BLaER1 treated with 17β-estradiol and CSF1 and Interleukin-3, amounts not matched to agents 10 nM and 100 nM (cell line): ENCODE measurements around the gene LGR4.
"Not testable (repeated sequence)": the region's sequence is repeated elsewhere in the genome, so short reads cannot be mapped to it uniquely, and the experiment has no call there.

Experiments
- H3K27ac ChIP-seq, 11 experiments: shearing (Covaris generic); formaldehyde crosslinking; 2 replicates each; pipeline ENCODE4 v1.8.1; 2022
- H3K27me3 ChIP-seq, 11 experiments: shearing (Covaris generic); formaldehyde crosslinking; 2 replicates each; pipeline ENCODE4 v1.8.1; 2022
- H3K36me3 ChIP-seq, 11 experiments: shearing (Covaris generic); formaldehyde crosslinking; 2 replicates each; pipeline ENCODE4 v1.8.1; 2022
- H3K4me1 ChIP-seq, 10 experiments: shearing (Covaris generic); formaldehyde crosslinking; 2 replicates each; pipeline ENCODE4 v1.8.1; 2022
- H3K4me2 ChIP-seq, 11 experiments: shearing (Covaris generic); formaldehyde crosslinking; 2 replicates each; pipeline ENCODE4 v1.8.1; 2022
- H3K4me3 ChIP-seq, 10 experiments: shearing (Covaris generic); formaldehyde crosslinking; 2 replicates each; pipeline ENCODE4 v1.8.1; 2022
- H3K9ac ChIP-seq, 11 experiments: shearing (Covaris generic); formaldehyde crosslinking; 2 replicates each; pipeline ENCODE4 v1.8.1; 2022
- H3K9me3 ChIP-seq, 11 experiments: shearing (Covaris generic); formaldehyde crosslinking; replicated peaks in 1 of 11; 2 replicates each; pipeline ENCODE4 v1.8.1; 2022
- H4K20me1 ChIP-seq, 11 experiments: shearing (Covaris generic); formaldehyde crosslinking; 2 replicates each; pipeline ENCODE4 v1.8.1; 2022
- Cebpa-rat ChIP-seq, 11 experiments: shearing (Covaris generic); IDR thresholded peaks; 2 replicates each; pipeline ENCODE4 v1.8.1; 2022

The LGR4 gene

GRCh38 chr11:27349919-27350318, 122.7 kb downstream of the LGR4 start:
- Histone ChIP-seq H3K4me3 (no peak overlapping the region), H3K27ac (no peak overlapping the region), H3K27me3 (no peaks in the 10 kb centered on the region), H3K9ac (no peak overlapping the region), H4K20me1 (no peaks in the 10 kb centered on the region), H3K36me3 (peaks cover 2 to 21% (median 11%) of the 10 kb centered on the region in 11 experiments; a peak in 14 of 22 replicates), H3K4me2 (no peak overlapping the region), H3K4me1 (peaks cover 0 to 9% (median 7%) of the 10 kb centered on the region in 10 experiments; a peak in 13 of 20 replicates), H3K9me3 (no peaks in the 10 kb centered on the region)
- TF ChIP-seq Cebpa-rat (IDR thresholded peaks at IDR 0.05), result no peak

GRCh38 chr11:27348340-27348873, 124.2 kb downstream of the LGR4 start:
- no peak overlapping the region for H3K4me3 ChIP-seq
- no peaks in the 10 kb centered on the region for H3K27me3 ChIP-seq
- no peak overlapping the region for H3K27ac ChIP-seq
- TF ChIP-seq Cebpa-rat (IDR thresholded peaks at IDR 0.05), result no peak
- H3K9ac ChIP-seq, result no peak overlapping the region
- H3K4me1 ChIP-seq, result no peaks in the 10 kb centered on the region
- H3K36me3 ChIP-seq, result peaks cover 2 to 21% (median 11%) of the 10 kb centered on the region in 11 experiments; a peak in 14 of 22 replicates
- no peaks in the 10 kb centered on the region for H3K9me3 ChIP-seq
- no peak overlapping the region for H3K4me2 ChIP-seq
- no peaks in the 10 kb centered on the region for H4K20me1 ChIP-seq

- Histone ChIP-seq H3K4me3 (no peak overlapping the region), H3K27ac (no peak overlapping the region)
Observed at GRCh38 chr11:27347359-27348339, 124.9 kb downstream of the LGR4 start.

DNA sequence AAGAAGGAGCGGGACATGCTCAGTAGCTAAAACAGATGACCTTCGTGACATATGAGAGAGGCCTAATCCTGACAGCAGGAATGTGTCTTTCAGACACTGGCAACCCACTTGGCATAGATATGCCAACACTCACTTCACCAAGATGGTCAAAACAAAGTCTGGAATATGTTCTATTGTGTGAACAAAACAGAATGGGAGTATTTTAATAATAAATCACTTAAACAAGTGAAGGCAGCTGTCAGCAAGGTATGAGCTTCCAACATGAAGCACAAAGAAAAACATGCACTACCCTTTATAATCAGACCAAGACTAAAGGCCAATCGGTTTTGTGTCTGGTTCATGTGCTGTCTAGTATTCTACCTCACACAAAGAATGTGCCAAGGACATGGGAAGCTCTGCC, 132.6 kb downstream of the LGR4 start:
- TF ChIP-seq Cebpa-rat (IDR thresholded peaks at IDR 0.05), result no peak
- H3K9ac ChIP-seq, result no peak overlapping the region
- no peaks in the 10 kb centered on the region for H4K20me1 ChIP-seq

More at GRCh38 chr11:27347359-27348339, 124.9 kb downstream of the LGR4 start:
- Histone ChIP-seq H3K4me2 (no peak overlapping the region), H3K36me3 (peaks cover 2 to 21% (median 10%) of the 10 kb centered on the region in 11 experiments; a peak in 14 of 22 replicates), H3K9me3 (no peaks in the 10 kb centered on the region), H3K9ac (no peak overlapping the region), H4K20me1 (no peaks in the 10 kb centered on the region), H3K4me1 (no peaks in the 10 kb centered on the region), H3K27me3 (no peaks in the 10 kb centered on the region)
- no peak for TF ChIP-seq Cebpa-rat (IDR thresholded peaks at IDR 0.05)

DNA sequence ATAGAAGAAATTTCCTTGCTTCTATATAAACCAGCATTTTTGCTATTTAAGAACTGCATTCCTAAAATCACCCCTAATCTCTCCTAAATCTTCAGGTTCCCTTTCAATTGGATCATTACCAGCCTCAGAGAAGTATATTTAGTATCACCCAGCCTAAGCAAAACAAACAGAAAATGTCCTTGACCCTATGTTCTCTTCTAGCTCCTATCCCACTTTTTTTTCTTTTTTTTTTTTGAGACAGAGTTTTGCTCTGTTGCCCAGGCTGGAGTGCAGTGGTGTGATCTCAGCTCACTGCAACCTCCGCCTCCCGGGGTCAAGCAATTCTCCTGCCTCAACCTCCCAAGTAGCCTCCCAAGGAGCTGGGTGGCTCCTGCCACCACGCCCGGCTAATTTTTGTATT, 137.8 kb downstream of the LGR4 start:
- H4K20me1 ChIP-seq, H3K9ac ChIP-seq, H3K4me2 ChIP-seq, H3K27me3 ChIP-seq, H3K4me1 ChIP-seq, H3K27ac ChIP-seq, H3K9me3 ChIP-seq, H3K4me3 ChIP-seq: not testable (repeated sequence)
- peaks cover 0 to 38% (median 17%) of the 10 kb centered on the region in 11 experiments; a peak in 16 of 22 replicates for H3K36me3 ChIP-seq

More for the DNA sequence above, 132.6 kb downstream of the LGR4 start:
- H3K4me1 ChIP-seq, result no peaks in the 10 kb centered on the region
- no peak overlapping the region for H3K4me3 ChIP-seq
- H3K27ac ChIP-seq, result no peak overlapping the region
- H3K36me3 ChIP-seq, result peaks cover 0 to 47% (median 26%) of the 10 kb centered on the region in 11 experiments; a peak in 16 of 22 replicates
- no peaks in the 10 kb centered on the region for H3K9me3 ChIP-seq
- H3K27me3 ChIP-seq, result no peaks in the 10 kb centered on the region
- H3K4me2 ChIP-seq, result no peak overlapping the region

DNA sequence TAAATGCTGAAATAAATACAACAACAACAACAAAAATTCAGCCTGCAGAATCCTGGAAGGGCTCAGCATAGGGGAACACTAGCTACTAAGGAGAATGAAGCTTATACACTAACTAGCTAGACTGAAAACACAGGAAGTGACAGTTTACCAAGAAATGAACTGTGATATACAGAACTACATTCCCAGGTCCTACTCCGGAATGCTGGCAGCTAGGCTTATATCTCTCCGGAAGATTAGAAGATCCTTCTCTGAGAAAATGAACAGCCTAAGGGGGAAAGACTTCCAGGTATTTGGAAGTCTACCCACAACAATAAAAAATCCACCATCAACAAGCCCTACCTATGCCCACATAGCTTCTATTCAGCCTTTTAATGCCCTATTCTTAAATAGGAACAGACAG, 140.6 kb downstream of the LGR4 start:
- no peak overlapping the region for H3K4me3 ChIP-seq

DNA sequence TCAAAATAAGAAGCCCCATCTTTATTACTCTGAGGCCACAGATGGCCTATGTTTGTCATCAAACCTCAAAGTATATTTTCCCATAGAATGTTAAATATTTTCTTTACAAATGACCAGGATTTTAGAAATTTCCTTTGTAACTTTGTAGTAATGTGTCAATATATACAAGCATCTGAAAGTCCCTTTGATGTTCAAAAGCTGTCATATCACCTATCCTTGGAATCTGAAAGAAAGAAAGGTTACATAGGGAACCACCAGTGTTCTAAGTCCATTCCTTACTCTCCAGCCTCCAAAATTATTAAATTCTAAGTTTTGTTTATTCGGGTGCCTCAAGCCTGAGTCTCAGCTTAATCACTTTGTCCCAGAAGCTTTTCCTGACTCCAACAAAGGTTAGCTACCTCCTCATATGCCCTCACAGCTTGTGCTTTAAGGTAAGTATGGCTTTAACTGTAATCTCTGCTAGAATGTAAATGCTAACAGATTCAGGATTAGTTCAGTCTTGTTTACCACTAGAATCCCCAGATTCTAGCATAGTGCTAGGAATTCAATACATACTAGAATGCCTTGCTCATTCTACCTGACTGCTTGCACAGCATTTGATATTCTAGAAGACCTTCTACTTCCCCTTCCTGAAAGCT, 141.8 kb downstream of the LGR4 start:
- H3K9me3 ChIP-seq, result no peaks in the 10 kb centered on the region; a peak in 2 of 22 replicates
- no peaks in the 10 kb centered on the region for H4K20me1 ChIP-seq
- no peak overlapping the region for H3K9ac ChIP-seq
- no peaks in the 10 kb centered on the region for H3K27me3 ChIP-seq
- H3K4me3 ChIP-seq, result no peak overlapping the region
- H3K4me2 ChIP-seq, result no peak overlapping the region
- peaks cover 0 to 13% (median 5%) of the 10 kb centered on the region in 11 experiments; a peak in 10 of 22 replicates for H3K36me3 ChIP-seq
- no peak overlapping the region for H3K27ac ChIP-seq
- no peak for TF ChIP-seq Cebpa-rat (IDR thresholded peaks at IDR 0.05)
- no peaks in the 10 kb centered on the region for H3K4me1 ChIP-seq

More for the DNA sequence above, 140.6 kb downstream of the LGR4 start:
- TF ChIP-seq Cebpa-rat (IDR thresholded peaks at IDR 0.05), result no peak
- Histone ChIP-seq H3K9ac (no peak overlapping the region), H3K27ac (no peak overlapping the region), H3K4me1 (no peaks in the 10 kb centered on the region), H3K36me3 (peaks cover 0 to 21% (median 10%) of the 10 kb centered on the region in 11 experiments; a peak in 12 of 22 replicates), H3K4me2 (no peak overlapping the region), H3K9me3 (no peaks in the 10 kb centered on the region), H4K20me1 (no peaks in the 10 kb centered on the region), H3K27me3 (no peaks in the 10 kb centered on the region)

- peaks cover 0 to 6% (median 0%) of the 10 kb centered on the region in 11 experiments; a peak in 3 of 22 replicates for H3K36me3 ChIP-seq
- no peak for TF ChIP-seq Cebpa-rat (IDR thresholded peaks at IDR 0.05)
- H3K27ac ChIP-seq, result no peak overlapping the region
- H3K27me3 ChIP-seq, result no peaks in the 10 kb centered on the region
- no peaks in the 10 kb centered on the region for H4K20me1 ChIP-seq
- no peaks in the 10 kb centered on the region; a peak in 2 of 22 replicates for H3K9me3 ChIP-seq
- no peak overlapping the region for H3K9ac ChIP-seq
- no peak overlapping the region for H3K4me2 ChIP-seq
- H3K4me1 ChIP-seq, result no peaks in the 10 kb centered on the region
- H3K4me3 ChIP-seq, result no peak overlapping the region
Observed at GRCh38 chr11:27329867-27330632, 142.5 kb downstream of the LGR4 start.
